GM12878 (cell line): ENCODE results near the gene EMX1. TPM values are rescaled to one million over a fixed set of nuclear protein-coding genes. Genes with fewer than 3 reads are reported as not detected.

ENCODE experiments used
- GATAD2B ChIP-seq: fragments of 450-650 bp; conservative IDR thresholded peaks from 2 replicates; pipeline ENCODE4 v1.6.1; 2017; ENCODE audit warnings: low read depth, mild to moderate bottlenecking, moderate library complexity
- MLLT1 ChIP-seq: fragments of 450-650 bp; IDR thresholded peaks from 2 replicates; pipeline ENCODE4 v1.6.1; 2016; ENCODE audit warnings: mild to moderate bottlenecking
- POLR2AphosphoS5 ChIP-seq: IDR thresholded peaks from 2 replicates; pipeline ENCODE4 v1.6.1; 2011; ENCODE audit warnings: mild to moderate bottlenecking, low read length, inconsistent platforms
- RUNX3 ChIP-seq: IDR thresholded peaks from 2 replicates; pipeline ENCODE4 v1.6.1; 2012; ENCODE audit warnings: low read length, inconsistent platforms
- TCF12 ChIP-seq: IDR thresholded peaks from 2 replicates; pipeline ENCODE4 v1.6.1; 2011; ENCODE audit warnings: low read depth, mild to moderate bottlenecking, low read length
- polyA plus RNA-seq, 11 experiments: library from polyadenylated mRNA; depleted of rRNA in 4 of 11; unstranded in 6 of 11; stranded (reverse) in 5 of 11; fragments of >200 nt; fragmentation: Nextera tagmentation in 4 of 11; fragmentation: Illumina TruSeq in 1 of 11; extraction: Ambion mirVana in 4 of 11; extraction: Trizol in 1 of 11; gene quantifications; 1 replicate in 1 of 11; 2 replicates in 10 of 11; pipeline versions ENCODE4 v1.2.1 to v1.2.3, GENCODE V29; 2011 to 2016; ENCODE audit warnings: inconsistent platforms in 2 of 11, missing spikeins in 2 of 11, low read depth in 1 of 11
- total RNA-seq, 4 experiments: library from RNA; depleted of rRNA in 3 of 4; stranded (reverse); fragments of >200 nt in 3 of 4; fragmentation: Illumina TruSeq in 1 of 4; extraction: Trizol in 1 of 4; gene quantifications; 2 replicates each; pipeline versions ENCODE4 v1.2.1 to v1.2.3, GENCODE V29; 2013 to 2021
- TF ChIP-seq, protein P1 (sequence below): fragments of 450-650 bp; IDR thresholded peaks from 2 replicates; pipeline ENCODE4 v1.6.1; 2016; ENCODE audit warnings: mild to moderate bottlenecking, moderate library complexity, borderline replicate concordance

EMX1 gene
- total and polyA plus RNA-seq, 10 of the 15 experiments (the other 5 are each of a cell fraction or from before 2014, with no cell fraction given): 0.07 to 5.1 (median 1.2) TPM; not detected in 1

- TF ChIP-seq, protein P1, sequence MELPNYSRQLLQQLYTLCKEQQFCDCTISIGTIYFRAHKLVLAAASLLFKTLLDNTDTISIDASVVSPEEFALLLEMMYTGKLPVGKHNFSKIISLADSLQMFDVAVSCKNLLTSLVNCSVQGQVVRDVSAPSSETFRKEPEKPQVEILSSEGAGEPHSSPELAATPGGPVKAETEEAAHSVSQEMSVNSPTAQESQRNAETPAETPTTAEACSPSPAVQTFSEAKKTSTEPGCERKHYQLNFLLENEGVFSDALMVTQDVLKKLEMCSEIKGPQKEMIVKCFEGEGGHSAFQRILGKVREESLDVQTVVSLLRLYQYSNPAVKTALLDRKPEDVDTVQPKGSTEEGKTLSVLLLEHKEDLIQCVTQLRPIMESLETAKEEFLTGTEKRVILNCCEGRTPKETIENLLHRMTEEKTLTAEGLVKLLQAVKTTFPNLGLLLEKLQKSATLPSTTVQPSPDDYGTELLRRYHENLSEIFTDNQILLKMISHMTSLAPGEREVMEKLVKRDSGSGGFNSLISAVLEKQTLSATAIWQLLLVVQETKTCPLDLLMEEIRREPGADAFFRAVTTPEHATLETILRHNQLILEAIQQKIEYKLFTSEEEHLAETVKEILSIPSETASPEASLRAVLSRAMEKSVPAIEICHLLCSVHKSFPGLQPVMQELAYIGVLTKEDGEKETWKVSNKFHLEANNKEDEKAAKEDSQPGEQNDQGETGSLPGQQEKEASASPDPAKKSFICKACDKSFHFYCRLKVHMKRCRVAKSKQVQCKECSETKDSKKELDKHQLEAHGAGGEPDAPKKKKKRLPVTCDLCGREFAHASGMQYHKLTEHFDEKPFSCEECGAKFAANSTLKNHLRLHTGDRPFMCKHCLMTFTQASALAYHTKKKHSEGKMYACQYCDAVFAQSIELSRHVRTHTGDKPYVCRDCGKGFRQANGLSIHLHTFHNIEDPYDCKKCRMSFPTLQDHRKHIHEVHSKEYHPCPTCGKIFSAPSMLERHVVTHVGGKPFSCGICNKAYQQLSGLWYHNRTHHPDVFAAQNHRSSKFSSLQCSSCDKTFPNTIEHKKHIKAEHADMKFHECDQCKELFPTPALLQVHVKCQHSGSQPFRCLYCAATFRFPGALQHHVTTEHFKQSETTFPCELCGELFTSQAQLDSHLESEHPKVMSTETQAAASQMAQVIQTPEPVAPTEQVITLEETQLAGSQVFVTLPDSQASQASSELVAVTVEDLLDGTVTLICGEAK: no peak
- TF ChIP-seq MLLT1 (no peak), POLR2AphosphoS5 (no peak), RUNX3 (no peak), TCF12 (no peak), GATAD2B (no peak)
Observed at GRCh38 chr2:72943540-72944395, 26.4 kb downstream of the EMX1 start (continued).
